SK-N-SH treated with all-trans-retinoic acid at 6 μM for 48 hours (cell line): ENCODE data around the gene LINS1.

Source experiments
- BACH2 ChIP-seq: fragments of 250-450 bp; sonication (Bioruptor Pico); IDR thresholded peaks from 2 replicates; pipeline ENCODE4 v1.9.0; 2021; ENCODE audit warnings: mild to moderate bottlenecking, borderline replicate concordance
- CREB5 ChIP-seq: fragments of 250-450 bp; sonication (Bioruptor Pico); IDR thresholded peaks from 2 replicates; pipeline ENCODE4 v1.5.1; 2020; ENCODE audit warnings: low read depth, mild to moderate bottlenecking, moderate library complexity
- CSDC2 ChIP-seq: fragments of 250-450 bp; sonication (Bioruptor Pico); IDR thresholded peaks from 2 replicates; pipeline ENCODE4 v1.5.0; 2020; ENCODE audit warnings: mild to moderate bottlenecking, moderate library complexity
- GLIS3 ChIP-seq: fragments of 250-450 bp; sonication (Bioruptor Pico); IDR thresholded peaks from 2 replicates; pipeline ENCODE4 v1.5.0; 2020; ENCODE audit warnings: mild to moderate bottlenecking, moderate library complexity
- ISL1 ChIP-seq: fragments of 250-450 bp; sonication (Bioruptor Pico); IDR thresholded peaks from 2 replicates; pipeline ENCODE4 v2.1.2; 2022; ENCODE audit warnings: mild to moderate bottlenecking, moderate library complexity
- POU6F1 ChIP-seq: fragments of 250-450 bp; sonication (Bioruptor Pico); IDR thresholded peaks from 2 replicates; pipeline ENCODE4 v1.8.0; 2021; ENCODE audit warnings: low read depth, mild to moderate bottlenecking, moderate library complexity, borderline replicate concordance
- RARB ChIP-seq: fragments of 250-450 bp; sonication (Bioruptor Pico); IDR thresholded peaks from 2 replicates; pipeline ENCODE4 v1.8.0; 2021; ENCODE audit warnings: mild to moderate bottlenecking, moderate library complexity

- TF ChIP-seq GLIS3 (CRISPR knock-in tag) (no peak), CSDC2 (no peak), POU6F1 (no peak), RARB (CRISPR knock-in tag) (no peak), ISL1 (CRISPR knock-in tag) (no peak), BACH2 (no peak), CREB5 (CRISPR knock-in tag) (no peak)
Observed at GRCh38 chr15:100598655-100599054, 3.3 kb downstream of the LINS1 start.
